Stimulated activated CD8-positive, alpha-beta memory T cell treated with anti-CD3 and anti-CD28 coated beads, Interleukin-4, amount 100 ng/mL, for 1 hour (primary cell): ENCODE results near the gene NBPF20.
"Not testable (repeated sequence)": the region's sequence is repeated elsewhere in the genome, so short reads cannot be mapped to it uniquely, and the experiment has no call there.

Source experiments
- DNase-seq, 2 donors: peaks; one replicate each; pipeline ENCODE4 v3.0.0-alpha.2; 2020; ENCODE audit warnings: low read depth in 2 of 2, low spot score in 1 of 2

Gene NBPF20, protein sequence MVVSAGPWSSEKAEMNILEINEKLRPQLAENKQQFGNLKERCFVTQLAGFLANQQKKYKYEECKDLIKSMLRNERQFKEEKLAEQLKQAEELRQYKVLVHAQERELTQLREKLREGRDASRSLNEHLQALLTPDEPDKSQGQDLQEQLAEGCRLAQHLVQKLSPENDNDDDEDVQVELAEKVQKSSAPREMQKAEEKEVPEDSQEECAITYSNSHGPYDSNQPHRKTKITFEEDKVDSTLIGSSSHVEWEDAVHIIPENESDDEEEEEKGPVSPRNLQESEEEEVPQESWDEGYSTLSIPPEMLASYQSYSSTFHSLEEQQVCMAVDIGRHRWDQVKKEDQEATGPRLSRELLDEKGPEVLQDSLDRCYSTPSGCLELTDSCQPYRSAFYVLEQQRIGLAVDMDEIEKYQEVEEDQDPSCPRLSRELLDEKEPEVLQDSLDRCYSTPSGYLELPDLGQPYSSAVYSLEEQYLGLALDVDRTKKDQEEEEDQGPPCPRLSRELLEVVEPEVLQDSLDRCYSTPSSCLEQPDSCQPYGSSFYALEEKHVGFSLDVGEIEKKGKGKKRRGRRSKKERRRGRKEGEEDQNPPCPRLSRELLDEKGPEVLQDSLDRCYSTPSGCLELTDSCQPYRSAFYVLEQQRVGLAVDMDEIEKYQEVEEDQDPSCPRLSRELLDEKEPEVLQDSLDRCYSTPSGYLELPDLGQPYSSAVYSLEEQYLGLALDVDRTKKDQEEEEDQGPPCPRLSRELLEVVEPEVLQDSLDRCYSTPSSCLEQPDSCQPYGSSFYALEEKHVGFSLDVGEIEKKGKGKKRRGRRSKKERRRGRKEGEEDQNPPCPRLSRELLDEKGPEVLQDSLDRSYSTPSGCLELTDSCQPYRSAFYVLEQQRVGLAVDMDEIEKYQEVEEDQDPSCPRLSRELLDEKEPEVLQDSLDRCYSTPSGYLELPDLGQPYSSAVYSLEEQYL (N-terminal part only)

DNA sequence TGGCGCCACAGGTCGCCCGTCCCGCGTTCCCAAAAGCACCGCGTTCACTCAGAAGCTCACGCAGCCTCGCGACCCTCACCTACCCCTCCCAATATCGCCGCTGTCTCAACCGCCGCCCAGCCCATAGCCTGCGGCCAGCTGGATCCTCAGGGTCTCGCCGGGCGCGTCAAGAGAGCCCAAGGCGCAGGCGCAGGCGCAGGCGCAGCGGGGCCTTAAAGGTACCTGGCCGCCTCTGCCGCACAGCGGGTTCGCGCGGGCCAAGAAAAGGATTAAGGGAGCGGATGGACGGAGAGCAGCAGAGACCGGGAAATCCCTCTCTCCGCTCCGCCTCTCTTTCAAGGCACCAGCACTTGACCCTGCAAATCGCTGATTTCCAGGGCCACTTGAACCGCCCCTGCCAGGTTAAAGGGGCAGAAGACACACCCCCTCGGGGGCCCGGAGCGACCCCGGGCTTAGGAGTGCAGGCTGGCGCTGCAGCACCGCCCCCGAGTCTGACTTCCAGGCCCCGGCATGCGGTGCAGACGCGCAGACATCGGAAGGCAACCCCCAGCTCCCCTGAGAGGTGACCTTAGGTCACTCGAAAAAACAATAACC, at the start of gene NBPF20:
Gene NBPF20, minus strand, starts transcription at position 168 of the 594 bp plus-strand sequence. CDS start 20,331 bp downstream, outside the sequence.
- peak; percentile 42 to 66 for DNase-seq

DNA sequence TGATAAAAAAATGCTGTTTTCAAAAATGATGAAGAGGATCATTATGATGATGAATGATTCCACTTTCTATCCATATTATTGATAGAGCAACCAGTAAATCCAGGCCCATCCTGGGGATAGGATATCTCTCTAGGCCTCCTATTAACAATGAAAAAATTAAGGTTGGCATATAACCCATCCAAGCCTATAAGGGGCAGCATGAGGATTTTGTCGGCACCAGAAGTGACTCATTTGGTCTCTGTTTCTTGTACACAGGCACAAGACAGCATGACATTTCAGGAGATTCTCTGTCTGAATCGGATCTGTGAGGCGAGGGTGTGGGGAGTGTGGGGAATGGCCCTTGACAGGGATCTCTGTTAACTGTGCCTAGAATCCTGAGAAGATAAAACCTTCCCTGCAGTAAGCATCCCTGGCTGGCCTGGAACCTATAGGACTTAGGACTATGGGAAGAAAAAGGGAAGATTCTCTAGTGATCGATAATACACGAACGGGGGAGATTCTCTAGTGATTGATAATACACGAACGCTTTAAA, 49.5 kb upstream of the NBPF20 start:
- DNase-seq = not testable (repeated sequence)

DNA sequence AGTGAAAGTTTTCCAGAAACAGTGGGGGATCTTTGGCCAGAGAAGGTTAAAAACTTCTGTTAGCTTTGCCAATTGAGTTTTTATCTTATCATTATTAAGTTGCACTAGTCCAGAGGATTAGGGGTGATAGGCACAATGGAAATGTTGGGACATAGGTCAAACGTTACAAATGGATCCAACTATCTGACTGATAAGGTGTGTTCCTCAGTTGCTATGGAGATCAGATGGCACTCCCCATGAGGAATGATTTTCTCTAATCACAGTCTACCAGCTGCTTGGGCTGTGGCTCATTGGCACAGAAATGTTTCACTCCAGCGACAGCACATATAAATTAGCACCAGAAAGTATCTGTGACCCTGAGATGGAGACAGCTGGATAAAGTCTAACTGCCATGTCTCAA, 47.3 kb upstream of the NBPF20 start:
- DNase-seq = not testable (repeated sequence)

DNA sequence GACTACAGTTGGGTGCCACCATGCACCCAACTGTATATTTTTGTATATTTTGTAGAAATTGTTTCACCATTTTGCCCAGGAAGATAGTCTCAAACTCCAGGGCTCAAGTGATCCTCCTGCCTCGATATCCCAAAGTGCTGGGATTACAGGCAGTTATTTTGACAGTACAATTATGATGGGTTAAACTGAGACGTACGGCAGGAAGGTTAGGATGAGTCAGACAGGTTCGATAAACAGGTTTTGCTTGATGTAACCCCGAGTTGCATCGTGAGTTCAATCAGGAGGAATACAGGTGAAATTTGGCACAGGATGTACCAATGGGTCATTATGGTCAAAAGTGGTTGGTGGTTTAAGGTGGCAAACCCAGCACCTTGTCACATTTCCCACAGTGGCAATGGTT, 46.0 kb upstream of the NBPF20 start:
- DNase-seq = not testable (repeated sequence)

DNA sequence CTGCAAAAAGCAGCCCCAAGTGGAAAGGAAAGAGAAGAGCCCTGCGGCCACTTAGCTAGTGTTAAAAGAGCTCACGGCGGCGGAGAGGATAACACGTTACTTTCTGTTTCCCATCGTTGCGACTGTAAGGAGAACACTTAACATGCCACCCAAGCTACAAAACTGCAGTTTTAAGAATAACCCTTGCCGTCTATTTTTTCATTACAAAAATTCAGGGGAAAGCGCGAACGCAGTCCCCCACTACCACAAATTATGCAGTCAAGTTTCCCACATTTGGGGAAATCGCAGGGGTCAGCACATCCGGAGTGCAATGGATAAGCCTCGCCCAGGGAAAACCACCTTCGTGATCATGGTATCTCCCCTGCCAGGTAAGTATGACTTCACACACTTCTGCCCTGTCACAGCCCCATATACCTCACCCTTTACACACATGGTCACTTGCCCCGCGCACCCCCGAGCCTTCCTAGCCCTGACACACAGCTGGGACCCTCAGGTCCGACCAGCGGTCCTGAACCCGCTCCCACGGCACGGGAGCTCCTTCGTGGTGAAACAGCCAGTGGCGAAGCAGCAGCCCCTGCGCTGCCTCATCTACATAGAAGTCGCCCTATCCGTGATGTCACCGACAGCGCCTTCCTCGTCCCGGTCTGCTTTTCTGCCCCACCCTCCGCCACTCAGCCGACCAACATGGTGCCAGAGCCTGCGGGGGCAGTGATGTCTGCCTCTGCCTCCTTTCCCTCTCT, 40.2 kb upstream of the NBPF20 start:
- DNase-seq = peak in 1 of 2 donors; percentile 52

DNA sequence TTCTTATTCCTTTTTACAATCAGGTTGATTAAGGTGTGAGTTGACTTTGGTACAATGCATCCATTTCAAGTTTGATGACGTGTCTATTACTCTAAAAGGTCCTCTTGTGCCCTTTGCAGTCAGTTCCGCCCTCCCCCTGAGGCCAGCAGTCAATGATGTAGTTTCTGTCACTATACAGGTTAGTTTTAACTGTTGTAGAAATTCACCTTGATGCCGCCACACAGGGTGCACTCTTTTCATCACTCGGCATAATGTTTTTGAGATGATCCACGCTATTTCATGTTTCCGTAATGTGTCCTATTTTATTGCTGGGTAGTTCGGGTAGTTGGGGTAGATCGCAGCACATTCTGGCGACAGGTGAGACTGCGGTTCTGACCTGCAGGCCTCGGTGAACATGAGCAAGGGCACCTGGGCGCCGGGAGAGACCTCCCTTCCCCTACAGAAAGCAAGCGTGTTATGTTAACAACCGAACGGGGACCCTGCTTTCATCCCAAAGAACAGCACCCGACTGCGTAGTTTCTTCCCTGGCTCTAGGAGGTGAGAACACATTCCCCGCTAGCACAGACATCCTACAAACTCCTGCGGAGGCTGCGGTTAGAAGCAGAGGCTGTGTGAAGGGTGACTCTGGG, 39.4 kb upstream of the NBPF20 start:
- not testable (repeated sequence) for DNase-seq

DNA sequence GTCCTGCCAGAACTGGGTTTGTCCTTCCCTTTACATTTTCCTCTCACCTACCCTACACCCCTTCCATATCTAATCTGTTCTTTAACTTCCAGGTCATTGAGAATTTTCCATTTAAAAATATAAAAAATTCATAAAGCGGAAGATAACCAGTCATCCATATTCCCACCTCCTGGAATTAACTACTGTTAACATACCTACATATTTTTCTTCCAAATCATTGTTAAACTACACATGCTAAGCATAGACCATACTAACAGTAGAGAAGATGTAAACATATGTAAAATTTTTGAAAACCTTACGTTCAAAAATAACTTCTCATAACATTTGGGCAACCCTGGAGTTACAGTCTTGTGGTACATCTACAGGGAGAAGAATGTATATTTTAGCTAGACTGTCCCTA, 38.6 kb upstream of the NBPF20 start:
- not testable (repeated sequence) for DNase-seq

DNA sequence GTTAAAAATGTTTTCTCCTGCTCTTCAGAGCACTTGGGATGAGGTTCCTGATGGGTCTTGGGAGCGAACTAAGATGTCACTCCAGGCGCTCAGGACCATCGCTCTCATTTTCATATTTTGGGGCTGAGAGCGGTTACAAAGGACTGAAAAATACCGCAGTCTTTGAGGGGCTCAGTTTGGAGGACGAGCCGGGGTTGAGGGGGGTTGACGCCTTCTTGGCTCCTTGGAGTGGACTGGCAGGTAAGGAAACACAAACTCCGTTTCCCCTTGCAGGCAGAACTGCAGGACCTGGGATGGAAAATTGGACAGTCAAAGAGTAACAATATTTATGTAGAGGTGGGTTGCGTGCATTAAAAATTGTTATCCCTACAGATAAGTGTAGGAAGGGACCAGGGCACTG, 35.3 kb upstream of the NBPF20 start:
- not testable (repeated sequence) for DNase-seq

DNA sequence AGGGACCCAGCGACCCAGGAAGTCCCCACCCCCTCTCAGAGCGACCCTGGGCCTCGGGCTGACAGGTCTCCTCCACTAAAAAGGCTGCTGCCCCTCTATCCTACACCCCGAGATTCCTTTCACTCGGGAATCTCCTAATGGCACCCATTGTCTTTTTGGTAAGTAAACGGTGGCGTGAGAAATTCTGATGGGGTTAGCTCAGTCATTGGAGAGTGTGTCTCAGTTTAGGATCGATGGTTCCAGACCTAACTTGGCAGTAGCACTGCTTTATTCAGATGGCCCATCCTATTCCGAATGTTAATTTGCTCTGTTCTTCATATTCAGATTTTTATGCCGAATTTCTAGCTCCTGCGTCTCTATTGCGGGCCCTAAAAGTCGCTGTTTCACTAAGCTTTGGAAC, 34.6 kb upstream of the NBPF20 start:
- DNase-seq = not testable (repeated sequence)

DNA sequence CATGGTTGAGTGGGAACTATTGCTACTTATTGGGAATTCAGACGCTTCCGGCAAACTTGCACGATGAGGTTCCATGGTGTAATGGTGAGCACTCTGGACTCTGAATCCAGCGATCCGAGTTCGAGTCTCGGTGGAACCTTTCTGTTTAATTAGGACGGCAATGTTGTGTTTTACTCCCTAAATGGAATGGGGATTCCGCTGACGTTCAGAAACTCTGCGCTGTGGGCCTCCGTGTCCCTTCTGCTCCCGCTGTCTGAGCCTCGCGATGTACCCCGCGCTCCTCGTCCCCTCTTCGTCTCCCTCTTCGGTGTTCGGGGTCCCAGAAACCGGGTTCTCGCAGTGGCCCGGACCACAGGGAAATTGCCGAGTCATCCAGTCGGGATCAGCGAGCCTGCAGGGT, 34.2 kb upstream of the NBPF20 start:
- DNase-seq = not testable (repeated sequence)

DNA sequence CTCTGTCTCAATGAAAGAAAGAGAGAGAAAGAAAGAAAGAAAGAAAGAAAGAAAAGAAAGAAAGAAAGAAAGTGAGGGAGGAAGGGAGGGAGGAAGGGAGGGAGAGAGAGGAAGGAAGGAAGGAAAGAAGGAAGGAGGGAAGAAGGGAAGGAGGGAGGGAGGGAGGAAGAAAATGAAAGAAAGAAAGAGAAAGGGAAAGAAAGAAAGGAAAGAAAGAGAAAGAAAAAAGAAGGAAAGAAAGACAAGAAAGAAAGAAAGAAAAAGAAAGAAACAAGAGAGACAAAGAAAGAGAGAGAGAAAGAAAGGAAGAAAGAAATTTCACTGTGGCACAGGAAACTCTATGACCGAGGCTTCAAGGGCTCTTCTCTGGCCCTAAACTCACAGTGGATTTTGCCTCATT, 33.7 kb upstream of the NBPF20 start:
- not testable (repeated sequence) for DNase-seq

DNA sequence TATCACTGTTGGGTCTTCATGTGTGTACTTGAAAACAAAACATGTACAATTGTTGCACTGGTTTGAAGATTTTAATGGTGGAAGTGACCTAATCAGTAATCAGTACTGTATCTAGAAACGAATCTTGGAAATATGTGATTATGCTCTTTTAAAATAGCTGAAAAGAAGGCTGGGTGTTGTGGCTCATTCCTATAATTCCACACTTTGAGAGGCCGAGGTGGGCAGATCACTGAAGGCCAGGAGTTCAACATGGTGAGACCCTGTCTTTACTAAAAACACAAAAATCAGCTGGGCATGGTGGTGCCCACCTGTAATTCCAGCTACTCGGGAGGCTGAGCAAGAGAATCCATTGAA, 29.4 kb upstream of the NBPF20 start:
- DNase-seq = not testable (repeated sequence)

DNA sequence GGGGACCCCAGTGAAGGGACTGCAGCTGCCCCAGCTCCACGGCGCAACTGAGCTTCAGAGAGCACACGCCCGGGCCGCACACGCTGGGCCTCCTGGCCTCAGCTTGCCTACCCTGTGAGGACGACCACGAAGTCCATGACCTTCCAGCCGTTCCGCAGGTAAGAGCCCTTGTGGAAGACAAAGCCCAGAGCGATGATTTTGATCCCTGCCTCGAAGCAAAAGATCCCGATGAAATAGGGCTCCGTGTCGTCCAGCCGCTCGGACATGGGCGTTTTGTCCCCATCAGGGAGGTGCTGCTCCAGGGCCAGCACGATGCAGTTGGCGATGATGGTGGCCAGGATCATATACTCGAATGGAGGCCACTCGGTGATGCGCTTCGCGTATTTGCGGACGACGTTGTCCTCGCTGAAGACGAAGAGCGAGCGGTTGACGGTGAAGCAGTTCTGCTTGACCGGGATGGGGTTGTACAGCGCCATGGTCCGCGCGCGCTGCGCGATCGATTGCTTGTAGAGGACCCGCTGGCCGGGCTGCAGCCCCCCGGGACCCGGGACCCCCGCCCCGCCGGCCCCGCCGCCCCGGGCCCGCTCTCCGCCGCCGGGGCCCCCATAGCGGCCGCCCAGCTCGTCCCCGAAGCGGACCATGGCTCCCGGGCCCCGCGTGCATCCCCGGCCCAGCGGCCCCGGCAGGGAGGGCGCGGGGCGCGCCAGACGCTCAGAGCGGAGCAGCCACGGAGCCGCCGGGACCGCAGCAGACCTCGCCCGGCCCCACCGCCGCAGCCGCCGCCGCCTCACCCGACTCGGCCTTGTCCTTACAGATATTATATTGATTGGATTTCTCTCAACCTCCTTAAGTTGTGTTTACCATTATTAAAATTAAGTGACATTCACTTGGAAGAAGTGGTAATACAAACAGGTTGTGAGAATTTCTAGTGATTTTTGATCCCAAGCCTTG, 28.7 kb upstream of the NBPF20 start:
- not testable (repeated sequence) for DNase-seq

DNA sequence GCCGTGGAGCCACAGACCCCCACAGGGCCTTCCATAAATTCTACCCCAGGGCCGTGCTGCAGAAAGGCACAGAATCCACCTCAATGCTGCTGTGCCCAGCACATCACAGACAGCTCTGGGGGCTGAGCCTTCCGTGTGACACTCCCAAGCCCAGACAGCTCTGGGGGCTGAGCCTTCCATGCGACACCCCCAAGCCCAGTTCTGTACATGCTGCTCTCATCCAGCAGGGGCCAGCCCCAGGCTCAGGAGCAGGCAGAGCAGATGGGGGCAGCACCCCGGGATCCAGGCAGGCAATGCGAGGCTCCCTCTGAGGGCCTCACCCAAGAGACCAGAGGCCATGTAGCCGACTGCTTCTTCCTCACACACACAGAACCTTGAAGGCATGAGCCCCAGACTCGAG, 27.1 kb upstream of the NBPF20 start:
- DNase-seq = not testable (repeated sequence)

DNA sequence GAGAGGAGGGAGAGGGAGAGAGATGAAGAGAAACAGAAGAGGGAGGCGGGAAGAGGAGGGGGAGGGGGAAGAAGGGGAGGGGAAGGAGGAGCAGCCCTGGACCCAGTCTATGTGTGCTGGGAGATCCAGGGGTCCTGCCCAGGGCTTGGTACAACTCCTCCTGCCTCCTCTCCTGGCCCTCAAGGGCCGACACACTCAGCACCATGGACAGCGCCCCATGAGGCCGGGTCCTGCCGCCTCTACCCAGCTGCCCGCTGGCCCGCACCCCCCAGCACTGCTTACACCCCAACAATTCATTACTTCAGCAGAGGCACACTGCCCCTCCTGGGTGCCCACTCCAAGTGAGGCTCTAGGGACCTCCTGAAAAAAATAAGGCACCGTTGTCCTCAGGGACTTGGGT, 26.5 kb upstream of the NBPF20 start:
- DNase-seq = not testable (repeated sequence)

DNA sequence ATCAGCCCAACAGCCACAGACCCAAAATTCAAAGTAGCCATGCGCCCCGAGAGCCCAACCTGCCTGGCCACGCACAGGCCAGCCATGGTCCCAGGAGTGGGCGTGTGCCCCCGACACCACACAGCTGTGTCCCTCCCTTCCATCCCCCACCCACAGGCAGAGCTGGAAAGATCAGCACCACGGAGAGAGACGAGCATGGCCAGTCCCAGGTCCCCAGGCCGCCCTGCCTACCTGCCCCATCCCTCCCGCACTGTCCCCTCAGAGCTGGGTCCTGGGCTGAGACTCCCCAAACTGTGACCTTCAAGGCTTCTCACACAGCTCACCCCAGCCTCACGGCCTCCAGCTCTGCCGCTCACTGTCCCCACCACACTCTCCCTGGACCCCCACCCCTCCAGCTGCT, 19.8 kb upstream of the NBPF20 start:
- DNase-seq = not testable (repeated sequence)

DNA sequence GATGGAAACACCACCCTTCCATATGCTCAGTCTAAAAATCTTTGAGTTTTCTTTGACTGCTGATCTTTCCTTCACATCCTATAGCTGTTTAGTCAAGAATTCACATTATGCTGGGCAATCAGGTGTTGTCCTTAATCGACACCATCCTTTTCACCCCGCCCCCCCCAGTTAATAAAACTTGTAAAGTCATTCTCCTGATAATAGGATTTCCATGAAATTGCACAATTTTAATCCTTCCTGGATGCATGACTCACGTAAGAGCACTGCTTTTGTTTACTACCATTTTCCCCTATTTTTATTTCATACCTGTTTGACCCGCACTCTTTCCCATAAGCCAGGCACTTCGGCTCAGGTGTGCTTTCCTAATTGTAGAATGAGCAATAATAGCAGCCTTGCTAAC, 16.9 kb upstream of the NBPF20 start:
- not testable (repeated sequence) for DNase-seq

DNA sequence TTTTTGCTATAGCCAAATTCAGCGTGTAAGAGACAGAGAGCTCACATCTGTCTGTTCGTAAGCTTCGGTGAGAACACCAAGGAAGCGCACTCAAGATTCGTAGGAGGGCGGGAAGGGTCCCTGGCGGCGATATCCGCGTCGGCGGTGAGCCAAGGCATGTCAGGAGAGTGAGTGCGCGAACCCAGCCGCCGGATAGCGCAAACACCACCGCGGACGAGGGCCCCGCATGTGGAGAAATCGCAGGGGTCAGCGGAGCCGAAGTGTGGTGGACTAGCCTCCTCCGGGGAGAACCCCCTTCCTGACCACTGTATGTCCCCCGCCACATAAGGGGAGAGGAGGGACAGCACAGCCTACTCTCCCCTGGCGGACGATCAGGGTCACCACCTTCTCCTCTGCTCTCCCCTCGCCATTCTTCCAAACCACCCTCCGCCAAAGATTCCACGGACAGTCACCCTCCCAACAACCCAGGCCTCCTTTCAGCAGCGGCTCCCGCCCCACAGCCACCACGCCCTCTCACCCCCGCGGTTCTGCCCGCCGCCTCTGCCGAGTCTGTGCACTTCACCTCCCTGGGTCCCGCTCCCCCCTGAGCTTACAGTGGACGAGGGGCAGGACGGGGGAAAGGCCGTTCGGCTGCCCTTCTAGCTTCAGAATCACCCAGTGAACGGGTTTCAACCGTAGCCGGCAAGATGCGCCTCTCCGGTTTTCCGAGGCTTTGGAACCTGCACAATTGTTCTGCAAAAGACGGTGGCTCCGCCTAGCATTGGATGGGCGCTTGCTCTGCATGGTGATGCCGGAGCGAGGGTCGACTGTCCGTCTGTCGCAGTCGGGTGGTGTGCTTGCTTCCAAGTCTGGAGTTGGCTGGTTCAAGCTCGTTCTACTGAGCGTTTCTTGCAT, 6.2 kb upstream of the NBPF20 start:
- DNase-seq = not testable (repeated sequence)
